IPS DF 4.7 (cell line): Measurements from ENCODE around the gene NID2.

Experiments used
- DNase-seq: peaks from one replicate; pipeline ENCODE4 v3.0.0-alpha.2; 2013; ENCODE audit warnings: low spot score; ENCODE audit errors: extremely low read depth

NID2 gene

DNA sequence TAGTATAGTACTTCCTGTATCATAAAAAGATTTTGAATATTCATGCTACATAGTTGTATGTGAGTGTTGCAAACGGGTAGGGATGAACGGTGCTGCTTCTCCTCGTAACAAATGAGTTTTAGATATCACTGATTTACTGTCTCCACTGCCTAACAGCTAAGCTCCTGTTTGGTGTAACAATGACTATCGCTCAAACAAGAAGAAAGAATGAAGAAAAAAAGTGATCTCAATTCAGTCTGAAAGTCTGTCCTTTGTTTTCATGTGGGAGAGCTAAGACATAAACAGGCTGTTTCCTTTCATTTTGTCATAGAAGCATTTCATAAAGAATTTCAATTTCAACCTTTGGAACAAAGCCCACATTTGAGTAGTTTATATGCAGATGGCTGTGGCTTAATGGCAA, 105.6 kb downstream of the NID2 start:
- no peak for DNase-seq

DNA sequence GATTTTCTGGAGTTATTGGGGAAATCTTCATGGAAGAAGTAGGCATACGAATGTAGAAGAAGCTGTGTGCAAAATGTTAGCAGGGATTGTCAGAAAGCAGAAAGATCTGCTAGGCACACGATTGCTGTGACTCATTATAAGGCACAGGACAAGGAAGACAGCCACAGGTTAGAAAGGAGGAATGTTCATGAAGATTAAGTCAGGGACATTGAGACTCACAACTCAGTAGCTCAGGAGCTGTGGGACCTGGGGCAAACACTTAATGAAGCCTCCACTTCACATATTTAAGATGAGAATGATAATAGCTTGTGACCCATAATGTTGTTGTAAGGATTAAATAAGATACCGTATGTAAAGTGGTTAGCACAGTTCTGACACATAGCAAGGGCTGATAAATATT, 106.1 kb downstream of the NID2 start:
- DNase-seq = no peak

DNA sequence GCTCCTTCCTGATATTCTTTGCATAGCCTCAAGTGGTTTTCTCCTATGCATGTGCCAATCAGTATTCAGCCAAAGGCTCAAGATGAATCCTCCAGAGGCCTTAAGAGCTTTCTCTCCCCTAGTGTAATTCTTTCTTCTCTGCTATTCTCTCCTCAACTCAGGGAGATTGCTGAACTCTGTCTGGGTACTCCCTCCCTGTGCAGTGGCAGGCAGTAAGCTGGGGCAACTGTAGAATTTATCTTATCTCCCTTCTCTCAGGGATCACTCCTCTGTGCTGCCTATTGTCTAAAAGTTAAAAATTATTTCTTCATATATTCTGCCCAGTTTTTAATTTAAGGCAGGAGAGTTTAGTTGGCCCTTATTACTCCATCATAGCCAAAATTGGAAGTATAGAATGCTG, 108.0 kb downstream of the NID2 start:
- DNase-seq = no peak

DNA sequence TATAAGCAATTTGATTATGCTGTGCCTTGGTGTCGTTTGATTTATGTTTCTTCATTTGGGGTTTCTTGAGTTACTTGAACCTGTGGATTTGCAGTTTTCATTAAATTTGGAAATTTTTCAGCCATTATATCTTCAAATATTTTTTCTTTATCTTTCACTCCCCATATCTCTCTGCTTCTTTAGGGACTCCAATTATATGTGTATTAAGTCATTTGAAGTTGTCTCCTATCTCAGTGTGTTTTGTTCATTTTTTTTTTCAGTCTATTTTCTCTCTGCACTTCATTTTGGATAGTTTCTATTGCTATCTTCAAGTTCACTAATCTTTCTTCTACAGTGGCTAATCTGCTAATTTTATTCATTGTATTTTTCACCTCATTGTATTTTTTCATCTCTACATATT, 108.9 kb downstream of the NID2 start:
- no peak for DNase-seq

DNA sequence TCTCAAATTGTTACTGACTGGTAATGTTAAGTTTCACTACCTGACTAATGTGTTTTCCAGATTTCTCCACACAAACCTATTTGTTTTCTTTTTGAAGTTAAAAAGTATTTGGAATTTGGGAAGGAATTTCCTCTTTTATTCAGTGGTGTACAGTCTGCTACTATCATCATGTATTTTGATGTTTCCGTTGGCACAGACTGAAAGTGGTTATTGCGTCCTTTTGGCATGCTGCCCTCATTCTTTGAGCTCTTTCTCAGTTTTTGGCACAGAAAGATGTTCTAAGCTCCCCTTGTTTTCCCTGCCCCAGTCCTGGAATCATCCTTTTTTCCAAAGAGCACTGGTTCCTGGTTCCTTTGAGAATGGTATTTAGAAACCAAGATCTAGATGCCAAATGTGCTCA, 110.9 kb downstream of the NID2 start:
- DNase-seq = no peak
